Gastroesophageal sphincter (tissue), 4 donors: ENCODE results near the gene MZT1. TPM values are rescaled to one million over a fixed set of nuclear protein-coding genes. Genes with fewer than 3 reads are reported as not detected.

Source experiments
- ATAC-seq: fragments of 150-250 bp; one replicate; pipeline ENCODE4 v1.9.1; 2016; ENCODE audit warnings: mild to moderate bottlenecking, moderate library complexity
- H3K27ac ChIP-seq, 4 donors: fragments of 200-600 bp; sonication (generic) in 3 of 4; 1 replicate in 3 of 4; 2 replicates in 1 of 4; pipeline ENCODE4 v1.5.1; 2016 to 2019
- H3K27me3 ChIP-seq: fragments of 200-600 bp; sonication (generic); one replicate; pipeline ENCODE4 v1.5.1; 2019
- H3K36me3 ChIP-seq, 2 donors: fragments of 200-600 bp; sonication (generic); one replicate each; pipeline ENCODE4 v1.5.1; 2019; ENCODE audit warnings: control low read depth in 1 of 2
- H3K4me1 ChIP-seq, 3 donors: fragments of 200-600 bp; sonication (generic); 1 replicate in 2 of 3; 2 replicates in 1 of 3; pipeline ENCODE4 v1.5.1; 2016 to 2019; ENCODE audit warnings: control low read depth in 2 of 3
- H3K4me3 ChIP-seq, 2 donors: fragments of 200-600 bp; sonication (generic); one replicate each; pipeline ENCODE4 v1.5.1; 2019; ENCODE audit warnings: mild to moderate bottlenecking in 1 of 2, moderate library complexity in 1 of 2
- H3K9me3 ChIP-seq, 3 donors: fragments of 200-600 bp; sonication (generic); one replicate each; pipeline ENCODE4 v1.5.1; 2017 to 2019; ENCODE audit warnings: control low read depth in 2 of 3
- CTCF ChIP-seq, 4 experiments: fragments of 200-600 bp in 2 of 4; fragments of 450-650 bp in 2 of 4; sonication (generic) in 1 of 4; IDR thresholded peaks; one replicate each; pipeline ENCODE4 v1.5.1; 2017 to 2019; ENCODE audit warnings: antibody characterized with exemption in 4 of 4, mild to moderate bottlenecking in 2 of 4, moderate library complexity in 2 of 4
- EP300 ChIP-seq: sonication (generic); formaldehyde crosslinking; IDR thresholded peaks from one replicate; pipeline ENCODE4 v1.6.1; 2017; ENCODE audit warnings: antibody characterized with exemption, mild to moderate bottlenecking
- POLR2A ChIP-seq, 2 donors: fragments of 450-650 bp; IDR thresholded peaks; one replicate each; pipeline ENCODE4 v1.6.1; 2017; ENCODE audit warnings: antibody characterized with exemption in 2 of 2, mild to moderate bottlenecking in 2 of 2, moderate library complexity in 1 of 2
- POLR2AphosphoS5 ChIP-seq: sonication (generic); formaldehyde crosslinking; IDR thresholded peaks from one replicate; pipeline ENCODE4 v1.6.1; 2017; ENCODE audit warnings: antibody characterized with exemption
- WGBS, 2 donors: methylation state at CpG; one replicate each; pipeline ENCODE4 v1.1.5; 2018; ENCODE audit warnings: low coverage in 1 of 2; 5-methylcytosine and 5-hydroxymethylcytosine counted together
- total RNA-seq, 4 donors: library from RNA; depleted of rRNA; stranded (reverse); fragments of >200 nt; gene quantifications; one replicate each; pipeline ENCODE4 v1.1.0, GENCODE V29; 2016

MZT1 gene
- total RNA-seq, 4 donors from 2014 or later: 4.7 to 12.1 (median 7.8) TPM

- Histone ChIP-seq H3K4me3 (no peak overlapping the region), H3K4me1 (no peaks in the 10 kb centered on the region), H3K27ac (no peak overlapping the region), H3K27me3 (peaks cover 16% of the 10 kb centered on the region), H3K9me3 (peaks cover 0 to 5% (median 0%) of the 10 kb centered on the region in 3 donors), H3K36me3 (no peaks in the 10 kb centered on the region)
- 0 to 4% methylated on average over 1 of the region's 1 CpG for WGBS, 2 donors
- TF ChIP-seq CTCF (IDR thresholded peaks at IDR 0.05): peak in 2 of 4 experiments; percentile 7 to 30
- TF ChIP-seq POLR2AphosphoS5: no peak
- no peak for ATAC-seq
Measured at GRCh38 chr13:72696579-72696978, 30.9 kb downstream of the MZT1 start.

- Histone ChIP-seq H3K4me1 (no peaks in the 10 kb centered on the region), H3K36me3 (no peaks in the 10 kb centered on the region), H3K9me3 (peaks cover 0 to 5% (median 0%) of the 10 kb centered on the region in 3 donors), H3K4me3 (no peak overlapping the region), H3K27me3 (peaks cover 11% of the 10 kb centered on the region), H3K27ac (no peak overlapping the region)
- TF ChIP-seq EP300: no peak
- TF ChIP-seq CTCF (IDR thresholded peaks at IDR 0.05): no peak
- TF ChIP-seq POLR2A (IDR thresholded peaks at IDR 0.05): no peak
- no peak for TF ChIP-seq POLR2AphosphoS5
- ATAC-seq: no peak
- WGBS, 2 donors: 29 to 38% methylated on average over 2 to 8 of the region's 8 CpGs
Measured at GRCh38 chr13:72694314-72694713, 33.1 kb downstream of the MZT1 start.

- WGBS, 2 donors: 74 to 80% methylated on average over 5 of the region's 5 CpGs
- ATAC-seq: no peak
Measured at GRCh38 chr13:72693832-72694231, 33.6 kb downstream of the MZT1 start.

GRCh38 chr13:72692884-72693514 is 34.4 kb downstream of the MZT1 start:
- ATAC-seq: no peak
- Histone ChIP-seq H3K4me1 (no peaks in the 10 kb centered on the region), H3K9me3 (peaks cover 0 to 5% (median 0%) of the 10 kb centered on the region in 3 donors), H3K27ac (no peak overlapping the region), H3K36me3 (no peaks in the 10 kb centered on the region), H3K4me3 (no peak overlapping the region), H3K27me3 (peaks cover 11% of the 10 kb centered on the region)
- WGBS, 2 donors: 50 to 80% methylated on average over 1 to 2 of the region's 5 CpGs
- TF ChIP-seq EP300 (no peak), POLR2AphosphoS5 (no peak), POLR2A (IDR thresholded peaks at IDR 0.05) (no peak), CTCF (IDR thresholded peaks at IDR 0.05) (no peak)

More at GRCh38 chr13:72693832-72694231, 33.6 kb downstream of the MZT1 start:
- no peaks in the 10 kb centered on the region for H3K4me1 ChIP-seq
- no peak overlapping the region for H3K27ac ChIP-seq
- peaks cover 0 to 5% (median 0%) of the 10 kb centered on the region in 3 donors for H3K9me3 ChIP-seq
- TF ChIP-seq EP300: no peak
- no peak for TF ChIP-seq POLR2A (IDR thresholded peaks at IDR 0.05)
- no peak for TF ChIP-seq POLR2AphosphoS5
- TF ChIP-seq CTCF (IDR thresholded peaks at IDR 0.05): no peak
- H3K36me3 ChIP-seq: no peaks in the 10 kb centered on the region
- H3K4me3 ChIP-seq: no peak overlapping the region
- peaks cover 11% of the 10 kb centered on the region for H3K27me3 ChIP-seq

- ATAC-seq: no peak
- Histone ChIP-seq H3K27me3 (peaks cover 4% of the 10 kb centered on the region), H3K36me3 (no peaks in the 10 kb centered on the region), H3K9me3 (peaks cover 0 to 5% (median 0%) of the 10 kb centered on the region in 3 donors), H3K27ac (no peak overlapping the region), H3K4me3 (no peak overlapping the region), H3K4me1 (no peaks in the 10 kb centered on the region)
- no peak for TF ChIP-seq EP300
- TF ChIP-seq POLR2A (IDR thresholded peaks at IDR 0.05): no peak
- no peak for TF ChIP-seq POLR2AphosphoS5
- TF ChIP-seq CTCF (IDR thresholded peaks at IDR 0.05): no peak
Measured at GRCh38 chr13:72689181-72689696, 38.2 kb downstream of the MZT1 start.
